Colonic mucosa (tissue), 4 donors: Measurements from ENCODE around the gene GORAB. TPM values are rescaled to one million over a fixed set of nuclear protein-coding genes. Genes with fewer than 3 reads are reported as not detected.

Source experiments
- DNase-seq: peaks from one replicate; pipeline ENCODE4 v3.0.0-alpha.2; 2020
- H3K27ac ChIP-seq: fragments of 200-600 bp; one replicate; pipeline ENCODE4 v1.8.0; 2021
- H3K27me3 ChIP-seq: fragments of 200-600 bp; one replicate; pipeline ENCODE4 v1.8.0; 2021
- H3K36me3 ChIP-seq: fragments of 200-600 bp; one replicate; pipeline ENCODE4 v1.8.0; 2021
- H3K4me1 ChIP-seq: fragments of 200-600 bp; one replicate; pipeline ENCODE4 v1.8.0; 2021; ENCODE audit warnings: mild to moderate bottlenecking
- H3K4me3 ChIP-seq: fragments of 200-600 bp; one replicate; pipeline ENCODE4 v1.8.0; 2021
- H3K9ac ChIP-seq, 2 donors: one replicate each; pipeline ENCODE4 v1.7.0; 2013; ENCODE audit warnings: control low read depth in 2 of 2, low read depth in 2 of 2, low read length in 2 of 2
- H3K9me3 ChIP-seq: fragments of 200-600 bp; one replicate; pipeline ENCODE4 v1.8.0; 2021
- CTCF ChIP-seq: fragments of 200-600 bp; IDR thresholded peaks from one replicate; pipeline ENCODE4 v1.8.0; 2022; ENCODE audit warnings: antibody characterized with exemption, mild to moderate bottlenecking
- intact Hi-C: fragments of 100-400 bp; cut with DNase I; formaldehyde crosslinking; loops from one replicate; pipeline ENCODE4 v1.14.1; 2022
- total RNA-seq, 2 donors: library from RNA; stranded (reverse); fragmentation: NEBNext Ultra II Directional in 1 of 2; extraction: Animal tissue kit (Norgen Biotek cat#: 25700) in 1 of 2; gene quantifications; one replicate each; pipeline ENCODE4 v1.2.1, GENCODE V29; 2021
- donor health status: healthy.
- donor health status: DM: no; HTN: no; CAD: no.
- donor health status: DM: no; HTN: no; CAD: no.

Gene GORAB
- total RNA-seq, 2 donors from 2014 or later: 14.8 to 21.8 TPM

DNA sequence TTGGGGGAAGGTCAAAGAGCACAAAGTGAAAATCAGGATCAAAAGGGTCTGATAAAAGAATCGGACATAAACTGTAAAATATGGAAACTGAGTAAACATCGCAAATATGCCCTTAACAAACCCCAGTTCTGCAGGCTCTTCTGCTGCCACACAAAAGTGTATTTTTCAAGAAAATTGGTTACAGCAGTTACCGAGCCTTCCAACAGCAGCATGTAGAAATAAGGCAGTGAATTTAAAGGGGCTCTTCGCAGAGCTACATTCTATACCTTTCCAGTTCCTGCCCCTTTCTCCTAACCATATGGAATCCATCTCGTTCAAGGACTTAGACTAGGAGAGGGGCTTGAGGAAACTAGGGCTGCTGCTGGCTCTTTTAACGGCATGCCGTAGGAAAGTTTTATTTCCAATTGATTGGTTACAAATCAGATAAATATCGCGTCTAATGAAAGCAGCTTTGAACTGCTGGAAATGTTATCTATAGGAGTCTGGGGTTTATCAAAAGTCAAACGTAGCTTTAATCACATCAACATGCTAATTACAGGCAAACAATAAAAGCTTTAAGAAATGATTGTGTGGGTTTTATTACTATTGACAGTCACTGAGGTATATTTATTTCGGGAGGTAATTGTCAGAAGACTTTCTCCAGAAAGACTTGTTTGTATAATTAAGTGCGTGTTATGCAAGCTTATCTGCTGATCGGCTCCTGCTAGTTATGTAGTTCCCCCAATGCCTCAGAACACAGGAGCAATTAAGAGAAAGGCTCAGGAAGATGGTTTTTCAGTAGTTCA lies 59.1 kb downstream of the GORAB start:
- TF ChIP-seq CTCF: no peak
- Histone ChIP-seq H3K36me3 (no peaks in the 10 kb centered on the region), H3K27me3 (no peaks in the 10 kb centered on the region), H3K4me1 (no peaks in the 10 kb centered on the region), H3K4me3 (no peak overlapping the region), H3K9me3 (no peaks in the 10 kb centered on the region), H3K27ac (no peak overlapping the region), H3K9ac (no peak overlapping the region)
- intact Hi-C loops: no loop called here
- no peak for DNase-seq

DNA sequence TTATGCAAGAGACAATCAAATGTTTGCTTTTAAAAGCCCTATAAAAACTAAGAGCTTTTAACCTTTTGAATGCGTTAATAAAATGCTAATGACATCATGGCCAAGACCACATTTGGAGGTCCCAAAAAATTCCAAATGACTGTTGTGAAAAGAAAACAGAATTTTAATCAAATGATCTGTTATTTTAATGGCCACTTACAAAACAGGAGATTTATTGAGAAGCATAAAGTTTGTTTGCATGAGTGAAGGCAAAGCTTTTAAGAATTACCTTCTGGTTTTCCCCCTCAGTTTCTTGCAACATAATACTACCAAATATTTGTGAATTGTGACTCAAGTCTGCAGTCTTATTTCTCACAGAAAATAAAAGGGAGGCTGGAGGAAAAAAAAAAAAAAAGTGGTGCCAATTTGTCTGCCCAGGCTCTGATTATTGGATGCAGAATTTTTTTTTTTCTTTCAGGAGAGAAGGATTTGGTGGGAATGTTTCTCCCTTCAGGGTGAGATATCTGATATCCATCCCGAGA lies 60.7 kb downstream of the GORAB start:
- Histone ChIP-seq H3K9ac (no peak overlapping the region), H3K27ac (no peak overlapping the region), H3K36me3 (no peaks in the 10 kb centered on the region), H3K4me3 (no peak overlapping the region), H3K9me3 (no peaks in the 10 kb centered on the region), H3K27me3 (no peaks in the 10 kb centered on the region), H3K4me1 (no peaks in the 10 kb centered on the region)
- TF ChIP-seq CTCF: no peak
- DNase-seq: no peak
- intact Hi-C loops: no loop called here

GRCh38 chr1:170593173-170594011 lies 61.4 kb downstream of the GORAB start:
- no peak for DNase-seq
- Histone ChIP-seq H3K9me3 (no peaks in the 10 kb centered on the region), H3K4me1 (no peaks in the 10 kb centered on the region), H3K36me3 (no peaks in the 10 kb centered on the region), H3K9ac (no peak overlapping the region), H3K4me3 (no peak overlapping the region), H3K27ac (no peak overlapping the region), H3K27me3 (no peaks in the 10 kb centered on the region)
- intact Hi-C loops: no loop called here
- no peak for TF ChIP-seq CTCF

- intact Hi-C loops: no loop called here
- Histone ChIP-seq H3K4me1 (no peaks in the 10 kb centered on the region), H3K9ac (no peak overlapping the region), H3K36me3 (no peaks in the 10 kb centered on the region), H3K27me3 (no peaks in the 10 kb centered on the region), H3K4me3 (no peak overlapping the region), H3K9me3 (no peaks in the 10 kb centered on the region), H3K27ac (no peak overlapping the region)
- DNase-seq: no peak
- TF ChIP-seq CTCF: no peak
These were observed 62.2 kb downstream of the GORAB start for GRCh38 chr1:170594066-170594626.

GRCh38 chr1:170596701-170597100 lies 64.7 kb downstream of the GORAB start:
- no peak overlapping the region for H3K4me3 ChIP-seq
- no peaks in the 10 kb centered on the region for H3K36me3 ChIP-seq
- no peaks in the 10 kb centered on the region for H3K4me1 ChIP-seq
- no peak overlapping the region for H3K9ac ChIP-seq
- TF ChIP-seq CTCF: no peak
- H3K27ac ChIP-seq: no peak overlapping the region
- intact Hi-C loops: no loop called here
- no peak for DNase-seq
- H3K9me3 ChIP-seq: no peaks in the 10 kb centered on the region
- H3K27me3 ChIP-seq: no peaks in the 10 kb centered on the region
